M059J (cell line): Measurements from ENCODE around the gene PITHD1. TPM values are rescaled to one million over a fixed set of nuclear protein-coding genes. Genes with fewer than 3 reads are reported as not detected.
"Not testable (repeated sequence)": the region's sequence is repeated elsewhere in the genome, so short reads cannot be mapped to it uniquely, and the experiment has no call there.

Source experiments
- DNase-seq: peaks from one replicate; pipeline ENCODE4 v3.0.0-alpha.2; 2012; ENCODE audit warnings: low read depth
- total RNA-seq: library from RNA; depleted of rRNA; stranded (reverse); fragments of >200 nt; shearing (Covaris generic); gene quantifications from 2 replicates; pipeline ENCODE4 v1.2.3, GENCODE V29; 2014

PITHD1 gene
- total RNA-seq, 1 experiment from 2014 or later = 81.8 TPM

GRCh38 chr1:23774174-23774880 is 3.9 kb upstream of the PITHD1 start:
- no peak for DNase-seq

- DNase-seq = no peak
Measured at GRCh38 chr1:23776217-23776616, 2.0 kb upstream of the PITHD1 start.

GRCh38 chr1:23779826-23780371 is 1.7 kb downstream of the PITHD1 start:
- DNase-seq = peak; percentile 83

GRCh38 chr1:23783141-23783540 is 4.9 kb downstream of the PITHD1 start:
- DNase-seq = not testable (repeated sequence)

GRCh38 chr1:23784846-23785245 is 6.6 kb downstream of the PITHD1 start:
- no peak for DNase-seq

GRCh38 chr1:23787701-23788100 is 9.5 kb downstream of the PITHD1 start:
- no peak for DNase-seq

- DNase-seq = no peak
Measured at GRCh38 chr1:23788695-23789094, 10.5 kb downstream of the PITHD1 start.

GRCh38 chr1:23790696-23791515 is 12.7 kb downstream of the PITHD1 start, which contains the start of gene LYPLA2:
TSS of gene LYPLA2 (plus strand) at chr1:23791145. CDS start at chr1:23792683, 1,538 bp downstream.
- peak; percentile 93 for DNase-seq

GRCh38 chr1:23791516-23792047 is 13.4 kb downstream of the PITHD1 start:
- DNase-seq = peak; percentile 49

- no peak for DNase-seq
Measured at GRCh38 chr1:23792151-23792945, 14.1 kb downstream of the PITHD1 start.

GRCh38 chr1:23793018-23793781 is 15.0 kb downstream of the PITHD1 start:
- DNase-seq = peak; percentile 54

- no peak for DNase-seq
Measured at GRCh38 chr1:23793861-23794731, 15.9 kb downstream of the PITHD1 start.

GRCh38 chr1:23794732-23795182 is 16.5 kb downstream of the PITHD1 start:
- not testable (repeated sequence) for DNase-seq

GRCh38 chr1:23795676-23796465 is 17.7 kb downstream of the PITHD1 start:
- no peak for DNase-seq

GRCh38 chr1:23796466-23797271 is 18.5 kb downstream of the PITHD1 start:
- no peak for DNase-seq

GRCh38 chr1:23797478-23798448 is 19.5 kb downstream of the PITHD1 start:
- no peak for DNase-seq

GRCh38 chr1:23798662-23799142 is 20.5 kb downstream of the PITHD1 start:
- no peak for DNase-seq
